Left lung (tissue), 10 donors: ENCODE measurements around the gene EEF1A1. TPM values are rescaled to one million over a fixed set of nuclear protein-coding genes. Genes with fewer than 3 reads are reported as not detected.
"Not testable (repeated sequence)": the region's sequence is repeated elsewhere in the genome, so short reads cannot be mapped to it uniquely, and the experiment has no call there.

ENCODE experiments used
- ATAC-seq: fragments of 200-7000 bp; cut with Tn5 transposase; one replicate; pipeline ENCODE4 v1.9.1; 2020; ENCODE audit warnings: moderate library complexity
- DNase-seq, 4 donors: peaks; one replicate each; pipeline ENCODE4 v3.0.0-alpha.2; 2013 to 2020
- H3K27ac ChIP-seq, 2 donors: fragments of 200-600 bp; sonication (generic) in 1 of 2; one replicate each; pipeline versions ENCODE4 v1.5.0 to v1.8.0; 2020 to 2021
- H3K27me3 ChIP-seq, 2 donors: fragments of 200-600 bp; sonication (generic) in 1 of 2; one replicate each; pipeline versions ENCODE4 v1.5.0 to v1.8.0; 2020 to 2021
- H3K36me3 ChIP-seq, 2 donors: fragments of 200-600 bp; sonication (generic) in 1 of 2; one replicate each; pipeline versions ENCODE4 v1.5.0 to v1.8.0; 2020 to 2021
- H3K4me1 ChIP-seq, 2 donors: fragments of 200-600 bp; one replicate each; pipeline ENCODE4 v1.8.0; 2021
- H3K4me3 ChIP-seq, 2 donors: fragments of 200-600 bp; sonication (generic) in 1 of 2; one replicate each; pipeline versions ENCODE4 v1.5.0 to v1.8.0; 2020 to 2021; ENCODE audit warnings: mild to moderate bottlenecking in 1 of 2
- H3K9me3 ChIP-seq, 2 donors: fragments of 200-600 bp; sonication (generic) in 1 of 2; one replicate each; pipeline versions ENCODE4 v1.5.0 to v1.8.0; 2020 to 2021
- CTCF ChIP-seq, 2 donors: fragments of 200-600 bp; sonication (generic) in 1 of 2; IDR thresholded peaks; one replicate each; pipeline versions ENCODE4 v1.5.0 to v1.8.0; 2021; ENCODE audit warnings: antibody characterized with exemption in 2 of 2
- intact Hi-C, 2 donors: fragments of 100-400 bp; cut with DNase I; formaldehyde crosslinking; loops; one replicate each; pipeline versions ENCODE4 v1.11.2 to v1.14.2; 2022
- polyA plus RNA-seq, 6 donors: library from polyadenylated mRNA; unstranded; fragments of 120-200 nt; gene quantifications; one replicate each; pipeline ENCODE4 v1.2.1, GENCODE V29; 2013; ENCODE audit not compliant: insufficient read length in 6 of 6
- total RNA-seq, 2 donors: library from RNA; stranded (reverse); fragmentation: NEBNext Ultra II Directional; extraction: Animal tissue kit (Norgen Biotek cat#: 25700); gene quantifications; one replicate each; pipeline ENCODE4 v1.2.1, GENCODE V29; 2021
- donor health status: DM: no; HTN: yes; CAD: no.
- donor health status: DM: no; HTN: no; CAD: no.

The EEF1A1 gene
- total and polyA plus RNA-seq, 8 donors, result 7,825 to 26,911 (median 23,814) TPM

GRCh38 chr6:73560182-73560732 is 39.4 kb upstream of the EEF1A1 start:
- intact Hi-C loops, result no loop called here
- no peak for TF ChIP-seq CTCF (IDR thresholded peaks at IDR 0.05)
- Histone ChIP-seq H3K4me3 (no peak overlapping the region), H3K4me1 (no peaks in the 10 kb centered on the region), H3K27me3 (no peaks in the 10 kb centered on the region), H3K27ac (no peak overlapping the region), H3K36me3 (no peaks in the 10 kb centered on the region), H3K9me3 (no peaks in the 10 kb centered on the region)
- peak; percentile 77 for ATAC-seq
- DNase-seq, result peak in 1 of 4 donors; percentile 40

GRCh38 chr6:73559399-73559794 is 38.6 kb upstream of the EEF1A1 start:
- H3K27me3 ChIP-seq, DNase-seq, H3K9me3 ChIP-seq, ATAC-seq, H3K4me3 ChIP-seq, H3K4me1 ChIP-seq, H3K36me3 ChIP-seq, H3K27ac ChIP-seq, intact Hi-C loops: not testable (repeated sequence)

GRCh38 chr6:73558624-73559398 is 38.0 kb upstream of the EEF1A1 start:
- no peak for TF ChIP-seq CTCF (IDR thresholded peaks at IDR 0.05)
- no peaks in the 10 kb centered on the region for H3K4me1 ChIP-seq
- ATAC-seq (no peak), DNase-seq (no peak)
- H3K4me3 ChIP-seq, result no peak overlapping the region
- no peaks in the 10 kb centered on the region for H3K27me3 ChIP-seq
- H3K9me3 ChIP-seq, result no peaks in the 10 kb centered on the region
- intact Hi-C loops, result no loop called here
- no peak overlapping the region for H3K27ac ChIP-seq
- no peaks in the 10 kb centered on the region for H3K36me3 ChIP-seq

GRCh38 chr6:73556836-73557235 is 36.0 kb upstream of the EEF1A1 start:
- intact Hi-C loops, result no loop called here
- H3K27ac ChIP-seq, result no peak overlapping the region
- no peak for TF ChIP-seq CTCF (IDR thresholded peaks at IDR 0.05)
- no peak overlapping the region for H3K4me3 ChIP-seq
- H3K4me1 ChIP-seq, result no peaks in the 10 kb centered on the region
- H3K9me3 ChIP-seq, result no peaks in the 10 kb centered on the region
- ATAC-seq, result no peak
- DNase-seq, result no peak
- H3K36me3 ChIP-seq, result no peaks in the 10 kb centered on the region
- no peaks in the 10 kb centered on the region for H3K27me3 ChIP-seq

GRCh38 chr6:73555380-73555949 is 34.6 kb upstream of the EEF1A1 start:
- DNase-seq, H3K27me3 ChIP-seq, H3K4me1 ChIP-seq, intact Hi-C loops, H3K36me3 ChIP-seq, H3K9me3 ChIP-seq, H3K27ac ChIP-seq, ATAC-seq, H3K4me3 ChIP-seq: not testable (repeated sequence)

- H3K27ac ChIP-seq, H3K9me3 ChIP-seq, H3K4me1 ChIP-seq, H3K27me3 ChIP-seq, intact Hi-C loops, DNase-seq, H3K36me3 ChIP-seq, H3K4me3 ChIP-seq, ATAC-seq: not testable (repeated sequence)
These were observed 30.3 kb upstream of the EEF1A1 start for GRCh38 chr6:73551115-73551514.
